ENCODE results near the gene RBM42.

DNA sequence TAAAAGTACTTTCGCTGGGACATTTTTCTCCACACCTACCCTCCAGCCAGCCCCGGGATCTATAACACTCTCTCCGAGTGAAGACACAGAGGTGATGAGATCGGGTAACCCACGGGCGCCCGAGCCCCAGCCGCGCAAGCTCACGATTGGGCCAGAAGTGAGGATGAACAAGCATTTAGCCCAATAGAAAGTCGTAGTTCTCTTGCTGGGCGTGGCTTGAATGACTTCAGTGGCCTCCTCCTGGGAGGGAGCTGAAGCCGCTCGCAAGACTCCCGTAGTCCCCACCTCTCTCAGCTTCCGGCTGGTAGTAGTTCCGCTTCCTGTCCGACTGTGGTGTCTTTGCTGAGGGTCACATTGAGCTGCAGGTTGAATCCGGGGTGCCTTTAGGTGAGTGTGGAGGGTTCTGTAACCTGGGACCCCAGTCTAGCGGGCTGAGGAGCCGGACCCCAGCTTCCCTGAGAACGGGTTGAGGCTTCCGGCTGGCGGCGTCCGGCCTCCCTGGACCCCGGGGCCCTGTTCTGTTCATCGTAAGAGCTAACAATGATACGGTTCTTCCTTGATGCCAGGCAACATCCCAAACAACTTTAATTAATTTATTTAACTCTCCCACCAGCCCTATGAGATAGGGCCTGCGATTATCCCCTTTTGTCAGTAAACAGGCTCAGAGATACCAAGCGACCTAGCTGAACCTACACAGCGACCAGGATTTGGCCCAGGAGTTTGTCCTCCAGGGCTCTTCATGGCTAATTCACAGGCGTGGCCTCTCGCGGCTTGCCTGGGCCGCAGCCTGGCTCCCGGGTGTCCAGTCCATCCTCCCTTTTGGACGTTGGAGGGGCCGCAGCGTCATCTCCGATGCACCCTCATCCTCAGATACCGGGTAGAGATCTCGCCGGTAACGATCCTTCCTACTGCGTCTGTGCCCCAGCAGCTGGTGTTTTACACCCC is 19.5 kb downstream of the RBM42 start, which contains the start of gene COX6B1:
- no peak for TF ChIP-seq EZH2 (IDR thresholded peaks at IDR 0.05; ENCODE audit: low read length, missing control alignments)
- TF ChIP-seq, protein P1, sequence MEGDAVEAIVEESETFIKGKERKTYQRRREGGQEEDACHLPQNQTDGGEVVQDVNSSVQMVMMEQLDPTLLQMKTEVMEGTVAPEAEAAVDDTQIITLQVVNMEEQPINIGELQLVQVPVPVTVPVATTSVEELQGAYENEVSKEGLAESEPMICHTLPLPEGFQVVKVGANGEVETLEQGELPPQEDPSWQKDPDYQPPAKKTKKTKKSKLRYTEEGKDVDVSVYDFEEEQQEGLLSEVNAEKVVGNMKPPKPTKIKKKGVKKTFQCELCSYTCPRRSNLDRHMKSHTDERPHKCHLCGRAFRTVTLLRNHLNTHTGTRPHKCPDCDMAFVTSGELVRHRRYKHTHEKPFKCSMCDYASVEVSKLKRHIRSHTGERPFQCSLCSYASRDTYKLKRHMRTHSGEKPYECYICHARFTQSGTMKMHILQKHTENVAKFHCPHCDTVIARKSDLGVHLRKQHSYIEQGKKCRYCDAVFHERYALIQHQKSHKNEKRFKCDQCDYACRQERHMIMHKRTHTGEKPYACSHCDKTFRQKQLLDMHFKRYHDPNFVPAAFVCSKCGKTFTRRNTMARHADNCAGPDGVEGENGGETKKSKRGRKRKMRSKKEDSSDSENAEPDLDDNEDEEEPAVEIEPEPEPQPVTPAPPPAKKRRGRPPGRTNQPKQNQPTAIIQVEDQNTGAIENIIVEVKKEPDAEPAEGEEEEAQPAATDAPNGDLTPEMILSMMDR (conservative IDR thresholded peaks at IDR 0.05 in 1 of 2, IDR thresholded peaks at IDR 0.05 in 1 of 2; ENCODE audit: low read depth in 1 of 2, low read length in 2 of 2), result no peak
